HG02852 (cell line): ENCODE data around the gene TLX2.

Source experiments
- ATAC-seq: cut with Tn5 transposase; IDR thresholded peaks from one replicate; pipeline ENCODE4 v1.9.1; 2021; ENCODE audit warnings: mild to moderate bottlenecking, moderate library complexity; ENCODE audit not compliant: unreplicated experiment

Gene TLX2

DNA sequence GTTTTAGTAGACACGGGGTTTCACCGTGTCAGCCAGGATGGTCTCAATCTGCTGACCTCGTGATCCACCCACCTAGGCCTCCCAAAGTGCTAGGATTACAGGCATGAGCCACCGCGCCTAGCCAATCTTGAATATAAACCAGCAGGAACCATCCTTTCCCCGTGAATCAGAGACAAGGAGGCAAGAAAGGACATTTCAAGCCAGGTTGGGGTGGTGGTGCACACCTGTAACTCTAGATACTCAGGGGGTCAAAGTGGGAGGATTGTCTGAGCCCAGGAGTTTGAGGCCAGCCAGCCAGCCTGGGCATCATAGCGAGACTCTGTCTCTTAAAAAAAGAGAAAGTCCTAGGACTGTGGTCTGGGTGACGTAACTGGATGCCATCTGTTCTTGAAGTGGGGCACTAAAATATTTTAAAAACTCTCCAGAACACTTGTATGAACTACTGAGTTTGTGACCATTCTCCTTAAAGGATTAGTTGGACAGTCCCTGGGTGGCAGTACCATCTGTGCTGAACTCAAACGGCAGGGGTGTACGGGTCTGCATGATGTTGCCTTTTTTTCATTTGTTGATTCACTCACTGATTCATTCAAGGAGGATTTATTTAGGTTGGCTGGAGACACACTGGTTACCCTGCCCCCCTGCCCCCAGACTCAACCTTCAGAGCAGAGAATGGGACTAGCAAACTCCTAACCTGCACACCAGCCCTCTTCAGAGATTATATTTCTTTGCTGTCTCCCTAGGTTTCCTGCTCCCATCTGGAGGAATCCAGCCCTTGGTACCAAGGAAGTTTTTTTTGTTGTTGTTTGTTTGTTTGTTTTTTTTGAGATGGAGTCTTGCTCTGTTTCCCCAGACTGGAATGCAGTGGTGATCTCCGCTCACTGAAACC lies 2.9 kb upstream of the TLX2 start:
- ATAC-seq = no peak

DNA sequence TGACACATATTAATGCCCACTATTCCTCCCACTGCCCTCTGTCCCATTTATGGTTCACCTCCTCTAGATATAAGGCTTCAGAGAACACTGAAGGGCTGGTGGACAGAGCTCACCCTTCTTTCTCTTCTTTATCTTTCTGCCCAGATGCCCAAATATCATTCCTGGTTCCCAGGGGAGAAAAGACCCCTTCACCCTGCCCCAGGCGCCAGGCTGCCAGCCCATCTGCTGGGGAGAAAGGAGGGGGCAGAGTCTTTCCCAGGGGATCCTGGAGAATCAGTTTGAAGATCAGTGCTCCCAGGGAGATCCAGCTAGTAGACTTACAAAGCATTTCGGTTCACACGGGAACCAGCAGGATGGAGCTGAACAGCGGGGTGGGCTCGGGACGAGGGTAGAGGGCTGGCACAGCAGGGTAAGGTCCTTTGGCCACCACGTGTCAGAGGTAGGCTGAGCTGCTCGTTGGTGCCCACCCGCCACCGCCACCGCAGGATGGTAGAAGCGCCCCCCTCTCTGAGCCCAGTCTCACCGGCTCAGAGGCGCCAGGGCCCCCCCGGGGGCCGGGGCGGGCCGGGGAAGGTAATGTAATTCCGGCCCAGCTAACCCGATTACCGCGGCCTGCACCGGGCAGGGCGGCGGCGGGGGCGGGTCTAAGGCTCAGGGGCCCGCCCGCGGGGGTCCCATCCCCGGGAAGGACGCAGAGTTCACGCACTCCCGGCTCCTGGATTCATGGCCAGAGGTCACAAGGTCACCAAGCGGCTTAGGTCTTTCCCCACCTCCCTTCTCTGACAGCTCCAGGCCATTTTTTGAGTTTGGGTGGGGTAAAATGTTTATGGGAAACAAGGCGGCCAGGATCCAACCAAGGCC lies 1.3 kb upstream of the TLX2 start:
- ATAC-seq = no peak

- no peak for ATAC-seq
Measured at GRCh38 chr2:74513605-74514367, 464 bp upstream of the TLX2 start.

DNA sequence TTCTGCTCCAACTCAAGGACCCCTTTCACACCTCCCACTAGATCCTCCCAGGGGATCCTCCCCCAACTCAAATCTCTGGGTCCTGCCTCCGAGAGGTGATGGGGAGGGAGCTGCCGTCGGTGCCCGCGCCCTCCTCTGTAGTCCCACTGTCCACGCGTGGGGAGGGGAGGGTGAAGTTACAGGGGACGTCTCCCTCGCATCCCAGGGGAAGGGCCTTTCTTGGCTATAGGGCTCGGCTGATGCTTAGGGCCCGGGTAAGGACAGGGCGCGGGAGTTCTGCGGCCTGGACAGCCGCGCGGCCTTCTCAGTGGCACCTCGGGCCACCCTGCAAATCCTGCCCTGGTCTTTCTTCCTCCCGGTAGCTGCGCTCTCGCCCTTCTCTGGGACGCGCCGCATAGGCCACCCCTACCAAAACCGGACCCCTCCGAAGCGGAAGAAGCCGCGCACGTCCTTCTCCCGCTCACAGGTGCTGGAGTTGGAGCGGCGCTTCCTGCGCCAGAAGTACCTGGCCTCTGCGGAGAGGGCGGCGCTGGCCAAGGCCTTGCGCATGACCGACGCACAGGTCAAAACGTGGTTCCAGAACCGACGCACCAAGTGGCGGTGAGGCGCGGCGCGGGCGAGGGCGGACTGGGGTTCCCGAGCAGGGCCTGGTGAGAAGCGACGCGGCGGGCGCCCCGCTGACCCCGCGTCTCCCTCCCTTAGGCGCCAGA lies 1.2 kb downstream of the TLX2 start:
- ATAC-seq = no peak

DNA sequence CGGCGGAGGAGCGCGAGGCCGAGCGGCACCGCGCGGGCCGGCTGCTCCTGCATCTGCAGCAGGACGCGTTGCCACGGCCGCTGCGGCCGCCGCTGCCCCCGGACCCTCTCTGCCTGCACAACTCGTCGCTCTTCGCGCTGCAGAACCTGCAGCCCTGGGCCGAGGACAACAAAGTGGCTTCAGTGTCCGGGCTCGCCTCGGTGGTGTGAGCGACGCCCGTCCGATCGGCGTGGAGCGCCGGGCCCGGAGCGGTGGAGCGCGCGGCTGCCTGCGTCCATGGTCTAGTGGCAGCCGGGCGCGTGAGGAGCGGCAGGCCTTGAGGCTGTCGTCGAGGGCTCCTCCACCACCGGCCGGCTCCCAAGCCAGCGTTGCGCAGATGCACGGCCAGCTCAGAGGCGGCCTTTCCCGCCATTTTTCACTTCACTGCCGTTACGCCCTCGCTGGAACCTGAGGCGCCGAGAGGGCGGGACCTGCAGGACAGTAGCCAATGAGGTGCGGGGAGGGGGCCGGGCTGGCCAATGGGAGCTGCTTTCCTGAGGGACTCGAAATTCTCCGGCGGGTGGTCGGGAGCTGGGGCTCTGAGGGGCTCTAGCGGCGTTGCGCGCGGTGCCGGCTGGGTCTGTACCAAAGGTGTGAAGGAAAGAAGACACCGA lies 1.9 kb downstream of the TLX2 start:
- ATAC-seq = no peak

- no peak for ATAC-seq
Measured at GRCh38 chr2:74516650-74517049, 2.4 kb downstream of the TLX2 start.

DNA sequence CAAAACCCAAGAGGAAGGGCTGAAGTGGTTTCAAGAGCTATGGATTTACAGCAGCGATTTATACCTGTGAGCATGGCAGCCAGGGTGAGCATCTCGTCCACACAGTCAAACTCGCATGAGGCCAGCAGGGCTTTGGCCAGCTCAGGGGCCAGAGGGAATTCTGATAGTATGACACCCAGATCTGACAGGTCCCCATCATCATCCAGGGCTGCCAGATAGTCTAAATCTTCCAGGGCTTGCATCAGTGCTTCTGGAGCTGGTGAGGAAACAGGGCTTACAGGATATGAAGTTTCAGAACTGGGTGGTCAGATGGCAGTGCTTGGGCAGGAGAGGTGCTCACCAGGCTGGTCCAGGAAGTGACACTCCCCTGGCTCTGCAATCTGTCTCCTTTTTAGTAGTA lies 8.3 kb downstream of the TLX2 start:
- no peak for ATAC-seq

DNA sequence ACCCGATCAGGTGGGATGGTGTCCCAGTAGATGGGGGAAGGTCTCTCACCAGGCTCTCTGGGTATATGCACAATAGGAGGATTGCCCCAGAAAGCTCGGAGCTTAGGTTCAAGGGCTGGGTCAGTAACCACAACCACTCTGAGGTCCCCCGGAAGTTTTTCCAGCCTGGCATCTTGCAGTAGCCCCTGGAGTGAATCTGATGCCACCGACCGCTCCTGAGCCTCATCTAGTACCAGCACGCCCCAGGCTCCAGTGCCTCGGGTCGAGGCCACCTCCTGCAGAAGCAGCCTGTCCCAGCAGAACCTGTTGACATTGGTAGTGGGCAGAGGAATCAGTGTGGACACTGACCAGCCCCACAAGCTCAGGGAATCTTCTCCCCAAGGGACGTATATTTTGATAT lies 9.8 kb downstream of the TLX2 start:
- no peak for ATAC-seq

DNA sequence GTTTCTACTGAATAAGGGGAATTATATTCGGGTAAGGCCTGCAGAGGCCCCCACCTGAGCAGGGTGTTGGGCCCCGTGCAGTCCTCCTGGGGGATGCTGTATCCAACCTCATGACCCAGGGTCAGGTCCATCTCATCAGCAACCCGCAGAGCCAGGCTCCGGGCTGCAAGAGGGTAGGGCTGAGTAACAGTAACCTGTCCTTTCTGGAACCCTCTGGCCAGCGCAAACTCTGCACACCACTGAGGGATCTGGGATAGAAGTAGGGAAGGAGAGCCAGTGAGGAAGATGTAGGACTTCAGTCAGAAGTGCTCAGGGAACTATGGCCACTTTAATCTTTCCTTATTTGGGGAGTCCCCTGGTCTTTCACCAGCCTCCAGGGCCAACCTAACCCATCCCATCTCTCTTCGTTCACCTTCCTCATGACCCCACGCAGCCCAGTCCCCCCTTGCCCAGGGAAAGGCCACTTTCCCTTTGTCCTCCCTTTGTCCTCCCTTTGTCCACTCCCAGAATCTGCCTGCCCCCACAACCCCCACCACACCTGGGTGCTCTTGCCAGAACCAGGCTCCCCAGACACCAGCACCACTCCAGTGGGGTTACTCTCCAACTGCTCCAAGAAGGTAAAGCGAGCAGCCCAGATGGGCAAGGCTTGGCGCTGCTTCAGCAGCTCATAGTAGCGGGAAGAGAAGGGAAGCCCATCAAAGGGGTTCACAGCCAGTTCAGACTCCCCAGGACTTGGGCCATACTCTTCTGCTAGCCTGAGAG lies 10.9 kb downstream of the TLX2 start:
- ATAC-seq = no peak

GRCh38 chr2:74525717-74526648 lies 11.7 kb downstream of the TLX2 start, which contains the start of gene DQX1:
Gene DQX1, minus strand, starts transcription at chr2:74526231. Its CDS starts 502 bp downstream, at chr2:74525729.
- no peak for ATAC-seq

DNA sequence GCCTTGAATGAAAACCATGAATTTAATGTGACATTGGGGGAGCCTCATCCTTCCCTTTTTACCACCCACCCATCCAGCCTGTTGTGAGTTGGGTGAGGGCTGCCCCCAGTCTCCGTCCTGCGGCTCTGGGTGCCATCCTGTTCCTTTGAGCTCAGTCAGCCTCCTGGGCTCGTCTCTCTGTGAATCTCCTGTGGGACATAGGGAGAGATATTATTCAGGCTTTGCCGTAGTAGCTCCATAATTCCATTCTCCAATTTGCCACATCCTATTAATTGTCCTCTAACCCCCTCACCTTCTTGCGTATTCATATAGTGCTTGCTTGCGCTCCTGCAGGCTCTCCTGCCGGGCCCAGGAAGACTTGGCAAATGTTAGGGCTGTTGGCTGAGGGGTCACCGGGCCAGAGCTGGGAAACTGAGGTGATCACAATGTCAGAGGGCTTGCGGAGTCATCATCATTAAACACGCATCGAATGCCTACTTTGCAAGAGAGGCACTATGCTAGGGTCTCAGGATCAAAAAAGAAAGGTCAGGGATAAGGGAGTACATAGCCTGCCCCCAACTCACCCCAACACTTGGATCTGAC lies 12.5 kb downstream of the TLX2 start:
- no peak for ATAC-seq

- ATAC-seq = no peak
Measured at GRCh38 chr2:74527741-74528140, 13.5 kb downstream of the TLX2 start.

DNA sequence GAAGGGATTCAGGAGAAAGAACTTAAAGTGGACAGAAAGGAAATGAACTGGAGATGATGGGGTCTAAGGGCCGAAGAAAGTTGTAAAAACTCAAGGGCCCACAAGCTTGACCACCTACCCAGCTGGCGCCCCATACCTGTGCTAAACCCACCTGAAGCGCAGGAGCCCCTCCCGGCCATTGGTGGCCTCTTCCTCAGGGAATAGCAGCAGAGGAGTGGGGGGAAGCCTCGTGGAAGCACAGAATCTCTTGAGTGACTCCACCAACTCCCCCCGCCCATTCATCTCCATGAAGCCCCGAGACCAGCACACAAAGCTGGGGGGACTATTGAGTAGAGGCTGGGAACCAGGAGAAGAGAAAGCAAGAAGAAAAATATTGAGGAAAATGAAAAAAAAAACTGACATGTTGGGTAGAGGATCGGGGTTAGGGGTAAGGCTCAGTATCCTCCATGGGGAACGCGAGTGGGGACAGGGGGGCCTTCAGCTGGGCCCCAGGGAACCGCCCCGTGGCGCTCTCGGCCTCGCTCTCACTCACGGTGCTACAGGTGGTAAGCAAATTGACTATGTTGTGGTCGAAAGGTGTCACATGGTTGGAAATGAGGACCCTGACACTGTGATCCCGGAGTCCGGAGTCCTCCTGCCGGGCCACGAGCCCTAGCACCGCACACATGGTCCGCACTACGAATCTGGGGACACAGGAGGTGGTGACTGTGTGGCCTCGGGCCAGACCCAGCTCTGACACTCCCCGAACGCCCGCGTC lies 14.5 kb downstream of the TLX2 start:
- peak; percentile 5 for ATAC-seq

- ATAC-seq = peak; percentile 79
Measured at GRCh38 chr2:74529357-74530238, 15.3 kb downstream of the TLX2 start, which contains the start of the genes AUP1 and HTRA2. Gene AUP1, minus strand, starts transcription at chr2:74529706. Its CDS starts 77 bp downstream, at chr2:74529629. Gene HTRA2, plus strand, starts transcription at chr2:74529933. Its CDS starts 74 bp downstream, at chr2:74530007.

DNA sequence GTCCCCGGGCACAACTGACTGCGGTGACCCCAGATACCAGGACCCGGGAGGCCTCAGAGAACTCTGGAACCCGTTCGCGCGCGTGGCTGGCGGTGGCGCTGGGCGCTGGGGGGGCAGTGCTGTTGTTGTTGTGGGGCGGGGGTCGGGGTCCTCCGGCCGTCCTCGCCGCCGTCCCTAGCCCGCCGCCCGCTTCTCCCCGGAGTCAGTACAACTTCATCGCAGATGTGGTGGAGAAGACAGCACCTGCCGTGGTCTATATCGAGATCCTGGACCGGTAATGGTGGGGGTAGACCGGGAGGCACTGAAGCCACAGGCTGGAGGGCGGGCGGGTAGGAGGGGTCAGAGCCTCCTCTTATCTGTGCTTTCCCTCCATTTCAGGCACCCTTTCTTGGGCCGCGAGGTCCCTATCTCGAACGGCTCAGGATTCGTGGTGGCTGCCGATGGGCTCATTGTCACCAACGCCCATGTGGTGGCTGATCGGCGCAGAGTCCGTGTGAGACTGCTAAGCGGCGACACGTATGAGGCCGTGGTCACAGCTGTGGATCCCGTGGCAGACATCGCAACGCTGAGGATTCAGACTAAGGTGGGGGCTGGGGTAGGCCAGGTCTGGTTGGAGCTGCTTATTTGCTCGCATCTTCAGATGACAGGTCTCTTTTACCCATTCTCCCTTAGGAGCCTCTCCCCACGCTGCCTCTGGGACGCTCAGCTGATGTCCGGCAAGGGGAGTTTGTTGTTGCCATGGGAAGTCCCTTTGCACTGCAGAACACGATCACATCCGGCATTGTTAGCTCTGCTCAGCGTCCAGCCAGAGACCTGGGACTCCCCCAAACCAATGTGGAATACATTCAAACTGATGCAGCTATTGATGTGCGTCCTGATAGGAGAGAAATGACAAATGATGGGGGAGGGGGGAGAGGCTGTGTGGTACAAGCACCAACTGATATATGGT lies 16.3 kb downstream of the TLX2 start:
- peak; percentile 34 for ATAC-seq
